Left ventricle myocardium superior (tissue), 1 donor: ENCODE data around the gene PDZK1IP1. TPM values are rescaled to one million over a fixed set of nuclear protein-coding genes. Genes with fewer than 3 reads are reported as not detected.
A peak's percentile ranks its signal among the peaks of the same experiment; 100 is the strongest.

Source experiments
- ATAC-seq: fragments of 200-7000 bp; cut with Tn5 transposase; one replicate; pipeline ENCODE4 v1.9.1; 2020; ENCODE audit warnings: mild to moderate bottlenecking, moderate library complexity
- DNase-seq: peaks from one replicate; pipeline ENCODE4 v3.0.0-alpha.2; 2020
- intact Hi-C: fragments of 100-400 bp; cut with micrococcal nuclease; formaldehyde crosslinking; loops from one replicate; pipeline ENCODE4 v1.11.0; 2022
- total RNA-seq: library from RNA; stranded (reverse); fragmentation: NEBNext Ultra II Directional; extraction: Animal tissue kit (Norgen Biotek cat#: 25700); gene quantifications from one replicate; pipeline ENCODE4 v1.2.1, GENCODE V29; 2021
- donor health status: DM: no; HTN: yes; CAD: no; lungs with severe emphysema.

The PDZK1IP1 gene
- total RNA-seq, 1 donor from 2014 or later: not detected

- DNase-seq (no peak), ATAC-seq (no peak)
- intact Hi-C loops: loop anchor here (10.0 kb wide), 1 partner anchor 540 kb away; no protein-coding TSS in a partner anchor
These were observed 4.8 kb downstream of the PDZK1IP1 start for GRCh38 chr1:47184822-47185677.

GRCh38 chr1:47184090-47184821 lies 5.6 kb downstream of the PDZK1IP1 start:
- ATAC-seq (no peak), DNase-seq (no peak)
- intact Hi-C loops: loop anchor here (10.0 kb wide), 1 partner anchor 541 kb away; no protein-coding TSS in a partner anchor

DNA sequence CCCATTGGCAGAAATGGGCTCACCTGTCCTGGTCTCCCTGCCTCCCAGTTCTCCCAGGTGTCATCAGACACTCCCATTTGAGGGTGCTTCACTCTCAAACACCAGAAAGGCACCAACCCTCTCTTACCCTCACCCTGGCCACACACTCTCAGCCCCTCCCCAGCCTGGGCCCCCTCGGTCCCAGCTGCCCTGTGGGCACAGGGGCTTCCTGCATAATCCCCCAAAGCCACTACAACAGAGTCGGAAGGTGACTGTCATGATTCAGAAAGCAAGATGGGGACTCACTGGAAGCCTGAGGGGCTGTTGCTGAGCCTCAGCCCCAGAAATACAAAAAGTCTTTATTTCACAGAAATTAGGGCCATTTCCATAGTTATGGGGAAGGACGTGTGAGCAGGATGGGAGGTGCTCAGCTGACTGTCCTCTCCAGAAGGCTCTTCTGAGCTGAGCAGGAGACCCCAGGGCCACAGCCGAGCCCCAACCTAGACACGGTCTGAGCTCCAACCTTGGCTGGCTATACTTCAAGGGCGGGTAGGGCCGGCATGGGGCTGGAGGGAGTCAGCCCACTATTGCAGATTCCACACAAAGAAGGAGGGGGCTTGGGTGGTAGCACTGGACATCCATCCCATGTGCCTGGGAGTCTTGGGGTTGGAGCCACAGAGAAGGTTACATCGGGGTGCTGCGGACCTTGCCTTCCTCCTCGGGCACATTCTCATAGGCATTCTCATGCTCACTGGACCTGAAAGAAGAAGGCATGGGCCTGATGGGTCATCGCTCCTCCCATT lies 6.3 kb downstream of the PDZK1IP1 start:
- ATAC-seq: no peak
- no peak for DNase-seq
- intact Hi-C loops: loop anchor here (10.0 kb wide), 1 partner anchor 541 kb away; no protein-coding TSS in a partner anchor

- intact Hi-C loops: loop anchor here (10.0 kb wide), 1 partner anchor 542 kb away; no protein-coding TSS in a partner anchor
- ATAC-seq (no peak), DNase-seq (no peak)
These were observed 7.1 kb downstream of the PDZK1IP1 start for GRCh38 chr1:47182676-47183235.

- intact Hi-C loops: loop anchor here (10.0 kb wide), 1 partner anchor 543 kb away; no protein-coding TSS in a partner anchor
- ATAC-seq (no peak), DNase-seq (no peak)
These were observed 7.7 kb downstream of the PDZK1IP1 start for GRCh38 chr1:47181955-47182675.

DNA sequence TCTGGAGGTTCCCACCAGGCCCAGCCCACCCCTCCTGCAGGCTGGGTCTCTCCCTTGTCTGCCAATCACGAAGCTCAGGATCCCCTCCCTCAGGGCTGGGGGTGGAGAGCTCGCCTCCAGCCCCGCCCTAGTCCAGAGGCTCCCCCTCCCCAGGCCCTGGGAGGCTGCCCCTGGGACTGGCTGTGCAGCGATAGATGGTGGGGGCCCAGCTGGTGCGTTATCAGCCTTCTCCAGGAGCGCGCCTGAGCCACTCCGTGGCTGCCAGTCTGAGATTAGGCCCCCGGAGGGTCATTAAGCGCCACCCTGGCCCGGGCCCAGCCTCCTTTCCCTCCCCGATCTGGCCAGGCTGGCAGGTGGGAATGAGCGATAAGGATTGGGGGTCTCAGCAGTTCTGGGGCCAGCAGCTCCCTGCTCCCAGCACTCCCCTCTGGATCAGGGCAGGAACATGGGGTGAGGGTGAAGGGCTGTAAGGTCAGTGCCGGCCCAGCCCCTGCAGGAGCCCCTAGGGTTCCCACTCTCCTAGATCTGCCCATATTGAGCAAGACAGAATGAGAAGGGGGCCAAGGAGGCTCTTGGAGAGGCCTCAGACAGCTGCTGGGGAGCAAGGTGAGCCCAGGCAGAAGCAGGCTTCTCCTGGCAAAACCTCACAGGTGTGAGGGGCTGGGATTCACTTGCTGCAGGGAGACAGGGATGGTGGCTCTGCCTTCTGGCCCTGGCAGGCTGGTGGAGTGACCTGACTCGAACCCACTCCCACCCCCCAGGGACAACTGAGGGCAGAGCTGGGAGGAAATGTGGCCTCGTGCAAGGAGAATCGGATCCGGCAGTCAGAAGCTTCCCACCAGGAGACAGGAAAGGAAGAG lies 8.5 kb downstream of the PDZK1IP1 start:
- DNase-seq (no peak), ATAC-seq (no peak)
- intact Hi-C loops: loop anchor here (10.0 kb wide), 1 partner anchor 543 kb away; no protein-coding TSS in a partner anchor

DNA sequence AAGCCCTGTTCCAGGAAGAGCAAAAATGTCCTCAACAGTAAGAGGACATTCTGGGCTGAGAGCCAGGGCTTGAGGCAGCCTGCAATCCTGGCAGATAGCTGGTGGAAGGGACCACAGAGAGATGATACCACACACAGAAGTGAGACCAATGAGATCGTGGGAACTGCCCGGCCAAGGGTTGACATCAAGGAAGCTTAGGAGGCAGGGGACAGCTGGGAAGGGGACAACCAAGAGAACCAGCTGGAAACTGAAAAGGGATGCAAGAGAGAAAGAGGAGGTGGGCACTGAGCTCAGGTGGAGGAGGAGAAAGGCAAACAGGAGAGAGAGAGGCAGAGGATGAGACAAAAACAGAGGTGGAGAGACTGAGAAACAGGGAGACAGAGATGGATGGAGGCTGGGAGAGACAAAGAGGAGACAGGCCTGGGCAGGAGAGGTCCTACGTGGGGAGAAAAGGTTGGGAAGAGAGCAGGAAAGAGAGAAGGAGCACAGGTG lies 9.2 kb downstream of the PDZK1IP1 start:
- no peak for ATAC-seq
- intact Hi-C loops: loop anchor here (10.0 kb wide), 1 partner anchor 544 kb away; no protein-coding TSS in a partner anchor
- no peak for DNase-seq

- no peak for DNase-seq
- ATAC-seq: no peak
- intact Hi-C loops: loop anchor here (10.0 kb wide), 1 partner anchor 545 kb away; no protein-coding TSS in a partner anchor
These were observed 9.8 kb downstream of the PDZK1IP1 start for GRCh38 chr1:47179988-47180563.

DNA sequence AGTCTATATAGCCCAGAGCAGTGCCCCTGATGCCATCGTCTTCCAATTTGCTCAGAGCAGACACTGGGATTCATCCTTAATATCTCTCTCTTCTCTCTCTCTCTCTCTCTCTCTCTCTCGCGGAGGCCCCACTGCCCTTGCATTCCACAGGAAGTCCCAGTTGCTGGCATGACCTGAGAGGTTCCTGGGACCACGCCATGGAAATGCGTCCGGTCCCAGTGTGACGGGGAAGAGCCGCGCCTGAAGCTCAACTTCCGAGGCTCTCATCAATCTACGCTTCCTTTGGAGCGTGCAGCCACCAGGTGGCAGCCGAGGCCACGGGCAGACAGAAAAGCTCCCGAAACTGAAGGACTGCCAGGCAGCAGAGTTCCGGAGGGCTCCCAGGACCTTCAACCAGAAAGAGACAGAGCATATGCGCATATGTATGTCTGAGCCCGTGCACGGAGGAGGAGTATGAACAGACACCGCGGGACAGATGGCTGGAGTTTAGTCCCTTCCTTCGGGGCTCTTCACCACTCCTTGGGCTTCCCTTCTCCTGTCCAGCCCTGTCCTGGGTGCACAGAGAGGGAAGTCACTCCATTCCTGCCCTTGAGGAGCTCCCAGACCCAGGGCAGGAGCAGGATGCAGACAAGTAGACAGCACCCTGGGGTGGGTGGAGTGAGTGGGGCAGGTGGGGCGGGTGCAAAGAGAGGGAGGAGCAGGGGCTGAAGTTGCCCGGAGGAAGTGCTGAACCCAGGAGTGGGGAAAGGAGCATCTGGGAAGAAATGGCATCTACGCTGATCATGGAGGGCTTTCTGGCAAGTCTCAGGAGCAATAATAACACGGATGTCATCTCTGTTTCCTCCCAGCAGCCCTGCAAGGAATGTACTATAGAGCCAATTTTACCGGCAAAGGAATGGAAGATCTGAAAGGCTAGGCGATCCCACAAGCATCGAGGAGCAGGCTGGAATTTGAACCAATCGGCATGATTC lies 10.5 kb downstream of the PDZK1IP1 start:
- intact Hi-C loops: no loop called here
- ATAC-seq: peak; percentile 89
- peak; percentile 93 for DNase-seq

DNA sequence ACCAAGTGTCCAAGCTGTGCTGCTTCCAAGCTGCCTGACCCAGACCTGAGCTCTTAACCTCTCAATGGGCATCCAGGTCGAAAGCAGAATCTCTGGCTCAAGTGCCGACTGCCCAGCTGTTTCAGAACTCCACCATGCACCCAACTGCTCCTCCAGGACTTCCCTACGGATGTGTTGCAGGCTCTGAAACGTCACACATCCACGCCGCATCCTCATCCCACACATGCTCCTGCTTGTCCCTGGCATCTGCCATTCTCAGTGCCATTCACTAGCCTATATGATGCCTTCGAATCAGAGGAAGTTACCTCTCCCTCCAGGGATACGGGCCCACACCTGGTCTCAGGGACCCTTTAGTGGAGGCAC lies 11.2 kb downstream of the PDZK1IP1 start:
- no peak for ATAC-seq

DNA sequence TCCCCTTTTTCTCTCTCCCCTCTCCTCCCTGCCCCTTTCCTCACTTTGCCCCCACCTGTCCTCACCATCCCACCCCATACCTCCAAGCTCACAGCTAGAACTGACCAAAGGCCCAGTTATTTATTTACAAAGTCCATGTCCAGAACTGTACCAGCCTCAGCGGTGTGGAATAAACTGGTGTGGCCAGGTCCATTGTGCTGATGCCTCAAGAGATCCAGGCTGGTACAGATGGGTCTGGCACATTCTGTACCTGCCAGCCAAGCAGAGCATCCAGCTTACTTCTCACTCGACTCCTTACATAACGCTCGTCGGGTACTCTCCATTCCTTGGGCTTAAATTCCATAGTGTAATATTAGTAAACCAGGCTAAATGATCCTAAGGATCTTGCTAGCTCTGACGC lies 11.8 kb downstream of the PDZK1IP1 start:
- intact Hi-C loops: no loop called here
- no peak for DNase-seq
- no peak for ATAC-seq

More for the DNA sequence above, 11.2 kb downstream of the PDZK1IP1 start:
- intact Hi-C loops: no loop called here
- no peak for DNase-seq

DNA sequence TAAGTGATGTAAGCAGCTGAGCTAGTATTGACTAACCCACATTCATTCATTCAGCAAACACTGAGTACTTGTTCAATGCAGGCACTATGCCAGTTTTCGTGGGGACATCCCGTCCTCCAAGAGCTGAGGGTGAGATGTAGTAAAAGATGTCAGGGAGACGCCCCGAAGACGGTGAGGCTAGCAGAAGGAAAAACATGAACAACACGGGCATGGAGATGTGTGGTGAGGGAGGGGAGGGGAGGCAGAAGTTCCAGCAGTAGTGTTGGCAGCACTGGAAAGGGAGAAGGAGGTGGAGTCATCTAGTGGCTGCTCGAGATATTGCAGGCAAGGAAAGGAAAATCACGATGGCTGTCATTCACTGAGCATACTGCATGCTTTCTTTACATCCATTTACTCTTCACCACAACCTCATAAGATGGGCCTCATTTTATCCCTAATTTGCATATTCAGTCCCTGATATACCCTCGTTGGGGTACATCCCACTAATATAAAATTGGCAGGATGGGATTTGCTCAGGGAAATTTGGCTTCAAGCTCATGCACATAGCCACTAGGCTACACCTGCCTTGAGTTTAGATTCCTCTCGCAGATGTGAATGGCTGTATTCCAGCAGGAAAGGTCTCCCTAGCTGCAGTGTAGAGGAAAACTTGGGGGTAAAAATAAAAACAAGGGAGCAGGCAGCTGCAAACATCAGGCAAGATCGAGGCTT lies 14.5 kb downstream of the PDZK1IP1 start:
- ATAC-seq (peak; percentile 57), DNase-seq (no peak)
- intact Hi-C loops: no loop called here

GRCh38 chr1:47174656-47175020 lies 15.2 kb downstream of the PDZK1IP1 start:
- DNase-seq (no peak), ATAC-seq (no peak)
- intact Hi-C loops: no loop called here

DNA sequence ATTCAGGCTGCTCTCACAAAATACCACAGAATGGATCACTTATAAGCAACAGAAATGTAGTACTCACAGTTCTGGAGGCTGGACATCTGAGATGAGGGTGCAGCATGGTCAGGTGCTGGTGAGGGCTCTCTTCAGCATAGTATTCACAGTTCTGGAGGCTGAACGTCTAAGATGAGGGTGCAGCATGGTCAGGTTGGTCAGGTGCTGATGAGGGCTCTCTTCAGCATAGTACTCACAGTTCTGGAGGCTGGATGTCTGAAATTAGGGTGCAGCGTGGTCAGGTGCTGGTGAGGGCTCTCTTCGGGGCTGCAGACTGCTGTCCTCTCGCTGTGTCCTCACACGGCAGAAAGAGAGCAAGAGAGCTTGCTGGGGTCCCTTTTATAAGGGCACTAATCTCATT lies 17.1 kb downstream of the PDZK1IP1 start:
- DNase-seq (no peak), ATAC-seq (no peak)
- intact Hi-C loops: no loop called here

DNA sequence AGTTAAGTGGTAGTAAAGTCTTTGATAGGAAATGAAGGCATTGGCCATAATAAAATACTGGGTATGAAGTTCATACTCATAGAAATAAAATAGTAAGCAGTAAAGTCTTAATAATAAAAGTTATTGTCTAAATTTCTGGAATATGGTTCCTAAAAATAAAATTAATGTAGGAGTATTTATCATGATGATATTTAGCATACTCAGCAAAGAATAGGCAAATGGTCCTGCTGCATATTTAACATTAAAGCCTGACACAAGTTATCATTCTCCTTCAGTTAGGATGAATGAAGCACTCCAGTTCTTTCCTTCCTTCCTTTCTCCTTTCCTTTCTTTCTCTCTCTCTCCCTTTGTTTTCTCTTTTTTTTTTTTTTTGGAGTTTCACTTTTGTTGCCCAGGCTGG lies 25.3 kb downstream of the PDZK1IP1 start:
- ATAC-seq (no peak), DNase-seq (no peak)
- intact Hi-C loops: no loop called here
